NOMO-1 (cell line): ENCODE measurements around the gene CORO2B.

Experiments used
- DNase-seq, 2 experiments: peaks; one replicate each; lab custom pipeline; 2025; ENCODE audit not compliant: unreplicated experiment in 2 of 2; lab: John Stamatoyannopoulos, UW

Gene CORO2B

GRCh38 chr15:68572309-68572708 lies 6.5 kb upstream of the CORO2B start:
- DNase-seq, result no peak

DNA sequence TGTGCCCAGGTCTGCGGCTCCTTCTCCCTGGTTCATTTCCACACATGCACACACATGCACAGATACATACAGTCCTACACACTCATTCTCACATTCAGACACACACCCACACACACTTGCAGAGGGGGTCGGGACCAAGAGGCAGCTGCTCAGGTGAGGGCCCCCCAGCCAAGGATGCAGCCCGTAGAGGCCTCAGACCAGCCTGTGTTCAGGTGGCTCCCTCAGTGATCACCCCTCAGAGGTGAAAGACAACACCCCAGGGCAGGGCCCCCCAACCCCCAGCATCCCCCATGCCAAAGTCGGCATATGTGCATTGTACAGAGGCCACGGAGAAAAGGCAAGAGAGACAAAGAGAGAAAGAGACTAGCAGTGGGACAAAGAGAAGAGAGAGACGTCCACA lies 5.9 kb upstream of the CORO2B start:
- no peak for DNase-seq

DNA sequence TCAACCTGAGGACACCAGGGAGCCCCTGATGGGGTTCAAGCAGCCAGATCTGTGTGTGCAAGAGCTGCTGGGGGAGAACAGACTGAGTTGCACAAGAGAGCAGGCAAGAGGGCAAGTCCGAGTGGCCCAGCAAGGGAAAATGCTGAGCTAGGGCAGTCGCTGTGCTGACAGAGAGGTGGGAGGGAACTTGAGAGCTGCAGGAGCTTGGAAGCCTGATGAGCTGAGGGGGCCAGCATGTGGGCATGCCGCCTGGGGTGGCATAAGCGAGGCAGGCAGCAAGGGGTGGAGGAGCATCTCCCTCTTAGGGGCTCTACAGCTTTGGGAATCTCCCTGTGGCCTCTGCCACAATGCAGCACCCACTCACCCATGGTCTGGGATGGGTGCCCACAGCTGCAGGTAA lies 4.7 kb upstream of the CORO2B start:
- no peak for DNase-seq

DNA sequence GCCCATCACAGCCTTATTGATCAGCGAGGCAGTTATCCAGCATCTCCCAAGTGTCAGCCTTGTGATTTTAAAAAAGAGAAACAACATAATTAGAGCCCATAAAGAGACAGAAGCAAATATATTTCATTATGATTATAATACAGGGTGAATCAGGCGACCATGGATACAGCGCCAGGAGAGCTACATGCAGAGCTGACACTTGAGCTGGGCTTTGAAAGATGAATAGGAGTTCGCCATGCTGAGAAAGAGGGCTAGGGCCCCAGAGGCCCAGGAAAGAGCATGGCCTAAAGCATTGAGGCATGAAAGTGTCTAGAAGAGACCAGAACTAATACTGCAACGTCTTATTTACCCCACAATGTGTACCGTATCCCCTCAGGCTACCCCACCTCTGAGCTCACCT lies 4.2 kb upstream of the CORO2B start:
- no peak for DNase-seq

DNA sequence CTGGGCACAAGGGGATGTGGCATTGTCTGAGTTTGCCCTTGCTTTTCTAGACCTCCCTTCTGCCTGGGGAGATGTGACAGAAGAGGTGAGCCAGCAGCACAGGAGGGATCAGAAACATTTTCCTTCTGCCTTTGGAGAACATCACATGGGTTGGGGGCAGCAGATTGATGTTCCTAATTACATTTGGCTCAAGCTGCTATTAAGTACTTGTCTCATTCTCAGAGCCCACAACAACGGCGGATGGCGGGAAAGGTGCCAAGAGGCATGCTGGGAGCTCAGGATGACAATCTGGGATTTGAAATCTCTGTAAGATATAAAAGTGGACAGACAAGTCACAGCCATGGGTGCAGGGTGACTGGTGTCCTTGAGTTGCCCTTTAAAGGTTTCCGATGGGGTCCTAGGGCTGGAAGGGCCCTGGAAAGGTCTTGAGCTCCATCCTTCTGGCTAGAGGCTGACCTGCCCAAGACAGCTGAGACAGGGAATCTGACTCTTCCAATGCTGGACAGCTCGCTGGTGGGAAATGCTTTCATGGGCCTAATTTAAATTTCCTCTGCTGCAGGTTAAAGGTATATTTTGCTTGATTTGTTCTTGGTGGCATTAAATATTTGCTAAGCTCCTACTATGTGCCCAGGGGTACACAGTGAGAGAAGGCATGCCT lies 2.4 kb upstream of the CORO2B start:
- no peak for DNase-seq

DNA sequence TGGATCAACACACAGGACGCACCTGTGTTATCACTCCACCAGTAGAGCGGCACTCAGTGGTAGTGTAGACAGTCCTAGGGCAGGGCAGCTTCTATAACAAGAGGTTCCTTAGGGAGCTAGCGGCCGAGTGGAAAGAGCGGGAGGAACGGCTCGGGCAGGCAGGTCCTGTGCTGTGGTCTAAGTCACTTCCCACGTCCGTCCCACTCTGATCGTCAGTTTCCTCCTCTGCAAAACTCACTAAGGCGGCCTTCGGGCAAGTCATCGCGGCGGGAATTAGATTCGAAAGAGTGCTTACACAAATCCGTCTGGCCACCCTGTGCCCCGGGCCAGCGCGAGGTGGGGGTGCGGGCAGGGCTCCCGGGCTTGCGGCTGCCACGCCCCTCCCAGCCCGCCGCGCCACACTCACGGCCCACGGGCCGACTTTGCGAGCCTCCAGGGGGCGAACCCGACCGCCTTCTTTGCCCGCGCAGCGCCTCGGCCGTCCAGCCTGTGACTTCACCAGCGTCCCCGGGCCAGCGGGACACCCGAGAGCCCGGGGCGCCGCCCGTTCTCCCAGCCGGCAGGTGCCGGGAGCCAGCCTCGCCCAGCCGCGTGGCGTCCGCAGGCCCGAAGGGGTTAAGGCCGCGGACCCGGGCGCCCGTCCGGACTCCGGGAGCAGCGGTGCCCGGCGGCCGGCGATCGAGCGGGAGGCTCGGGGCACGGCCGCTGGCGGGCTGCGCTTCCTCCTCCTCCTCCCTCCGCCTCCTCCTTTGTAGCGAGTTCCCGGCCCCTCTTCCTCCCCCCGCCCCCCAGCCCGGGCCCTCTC lies 416 bp upstream of the CORO2B start:
- peak; percentile 55 to 64 for DNase-seq

DNA sequence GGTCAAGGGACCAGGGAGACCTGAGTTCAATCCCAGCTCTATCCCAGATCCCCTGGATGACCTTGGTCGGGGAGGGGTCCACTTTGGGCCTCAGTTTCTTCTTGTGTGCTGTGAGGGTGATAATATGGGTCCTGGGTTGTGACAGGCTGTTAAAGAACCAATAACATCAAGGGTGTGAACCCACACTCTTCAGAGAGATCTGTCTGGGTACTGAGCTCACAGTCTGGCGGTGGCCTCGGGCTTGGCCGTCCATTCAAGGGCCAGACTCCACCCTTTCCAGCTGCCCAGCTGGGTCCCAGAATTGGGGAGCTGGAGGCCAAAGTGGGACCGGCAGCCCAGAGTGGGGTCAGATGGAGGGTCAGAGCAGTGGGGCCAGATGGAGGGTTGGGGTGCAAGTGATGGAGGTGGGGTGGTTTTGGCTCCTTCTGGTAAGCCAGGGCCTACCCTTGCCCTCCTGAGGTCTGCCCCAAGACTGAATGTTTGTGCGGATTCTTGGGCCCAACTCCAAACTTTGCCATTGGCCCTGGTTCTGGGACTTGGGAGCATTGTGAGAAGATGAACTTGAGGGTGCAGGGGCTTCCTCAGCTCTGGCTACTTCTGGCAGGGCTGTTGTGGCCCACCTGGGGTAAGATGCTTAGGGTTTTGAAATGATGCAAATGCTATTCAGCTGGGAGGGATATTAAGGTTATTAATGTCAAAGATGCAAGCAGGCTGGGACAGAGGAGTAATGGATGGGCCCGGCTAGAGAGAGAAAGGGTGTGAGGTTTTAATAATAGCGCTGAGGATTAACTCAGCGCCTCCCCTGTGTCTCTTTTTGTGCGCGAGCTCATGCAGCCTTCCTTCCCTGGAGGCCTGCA lies 1.5 kb downstream of the CORO2B start:
- DNase-seq, result no peak

- DNase-seq, result no peak
Observed at GRCh38 chr15:68580883-68581155, 2.0 kb downstream of the CORO2B start.

GRCh38 chr15:68581725-68582124 lies 2.9 kb downstream of the CORO2B start:
- no peak for DNase-seq

DNA sequence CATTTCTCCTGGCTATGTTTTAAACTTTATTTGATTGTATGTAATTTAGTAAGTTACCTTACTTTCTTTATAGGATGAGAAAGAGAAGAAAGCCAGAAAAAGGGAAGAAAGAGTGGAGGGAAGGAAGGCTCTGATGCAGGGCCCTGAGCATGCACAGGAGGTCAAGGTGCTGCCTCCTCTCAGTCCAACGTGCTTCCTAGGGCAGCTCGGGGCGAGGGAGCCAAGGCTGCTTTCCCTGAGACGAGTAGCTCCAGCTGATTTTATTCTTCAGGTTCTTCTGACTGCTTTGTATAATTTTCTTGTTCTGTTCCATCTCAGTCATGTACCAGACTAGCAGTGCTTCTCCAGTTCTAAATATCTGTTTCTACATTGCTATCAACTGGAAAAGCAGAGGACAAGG lies 3.4 kb downstream of the CORO2B start:
- no peak for DNase-seq

DNA sequence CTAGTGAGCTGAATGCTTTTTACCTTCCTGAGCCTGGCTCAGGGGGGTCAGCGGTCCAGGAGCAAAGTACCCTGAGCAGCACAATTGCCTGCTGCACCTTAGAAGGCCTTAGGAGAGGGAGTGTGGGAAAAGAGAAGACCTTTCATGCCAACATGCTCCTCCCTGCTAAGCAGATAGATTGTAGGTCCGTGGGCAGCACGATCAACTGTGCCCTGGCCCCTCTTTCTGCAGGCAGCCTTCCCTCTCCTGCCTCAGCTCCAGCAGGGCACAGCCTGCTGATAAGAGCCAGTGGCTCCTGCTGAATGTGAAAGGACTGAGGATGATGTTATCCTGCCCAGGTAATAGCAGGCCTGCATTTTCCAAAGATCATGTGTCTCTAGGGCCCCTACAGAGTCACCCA lies 4.1 kb downstream of the CORO2B start:
- DNase-seq, result no peak

GRCh38 chr15:68583321-68583720 lies 4.5 kb downstream of the CORO2B start:
- DNase-seq, result no peak

DNA sequence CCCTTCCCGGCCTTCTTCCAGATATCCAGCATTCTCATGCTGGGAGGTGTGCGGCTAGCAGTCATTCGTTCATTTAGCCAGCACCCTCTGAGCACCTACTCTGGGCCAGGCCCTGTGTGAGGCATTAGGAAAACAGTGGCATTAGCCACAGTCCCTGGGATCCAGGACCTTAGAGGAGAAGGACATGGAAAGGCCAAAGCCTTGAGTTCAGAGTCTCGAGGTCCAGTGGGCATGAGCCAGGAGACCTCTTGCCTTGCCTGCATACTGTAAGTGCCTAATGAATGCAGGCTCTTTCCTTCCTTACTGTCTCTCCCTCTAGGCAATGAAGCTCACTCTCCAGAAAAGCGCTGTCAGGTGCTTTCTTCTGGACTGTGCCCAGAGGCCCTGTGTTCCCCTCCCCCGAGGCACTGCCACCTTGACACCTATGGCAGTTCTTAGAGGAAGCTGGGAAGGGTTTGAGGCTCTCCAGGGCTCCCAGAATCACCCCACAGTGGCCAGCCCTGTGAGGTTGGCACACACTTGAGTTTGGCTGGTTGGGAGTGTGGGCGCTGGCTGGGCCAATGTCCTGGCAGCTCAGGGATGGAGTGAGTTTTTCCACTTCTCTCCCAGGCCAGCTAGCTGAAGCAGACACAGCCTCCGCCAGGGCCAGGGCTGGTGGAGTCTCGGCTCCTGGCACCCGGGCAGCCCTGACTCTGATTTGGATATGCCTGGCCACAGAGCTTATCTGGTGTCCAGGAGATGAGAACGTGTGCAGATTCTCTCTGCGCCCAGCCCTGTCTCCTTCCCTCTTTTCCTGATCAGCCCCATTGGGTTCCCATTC lies 5.4 kb downstream of the CORO2B start:
- DNase-seq, result no peak

DNA sequence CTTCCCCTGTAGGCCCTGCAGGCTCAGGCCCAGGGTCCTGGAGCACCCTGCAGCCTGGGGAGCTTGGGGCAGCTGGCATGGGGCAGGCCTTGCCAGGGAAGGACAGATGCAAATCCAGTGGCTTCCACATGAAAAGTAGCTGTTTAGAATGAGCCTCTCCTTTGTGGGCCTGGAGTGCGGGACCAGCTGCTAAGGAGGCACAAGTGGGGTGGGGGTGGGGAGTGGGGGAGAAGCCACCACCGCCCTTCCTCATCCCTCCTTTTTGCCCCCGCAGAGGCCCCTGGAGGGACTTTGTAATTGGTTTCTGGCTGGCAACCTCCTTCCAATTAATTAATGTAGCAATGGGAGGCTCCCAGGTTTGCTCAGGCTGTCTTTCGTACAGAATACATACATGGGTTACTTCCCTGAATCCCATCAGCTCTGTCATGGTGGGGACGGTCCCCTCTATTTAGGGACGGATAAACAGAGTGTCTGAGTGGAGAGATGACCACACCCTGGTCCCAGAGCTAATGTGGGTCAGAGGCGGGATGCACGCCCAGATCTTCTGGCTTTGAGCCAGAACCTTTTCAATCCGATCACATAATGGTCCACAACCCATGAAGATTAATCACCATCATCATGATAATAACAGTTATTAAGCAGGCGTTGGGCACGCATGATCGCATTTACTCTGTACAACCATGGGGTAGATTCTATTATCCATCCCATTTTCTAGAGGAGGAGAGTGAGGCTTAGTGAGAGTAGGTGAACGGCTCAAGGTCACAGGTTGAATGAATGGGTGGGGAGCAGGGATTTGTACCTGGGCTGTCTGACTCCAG lies 6.2 kb downstream of the CORO2B start:
- no peak for DNase-seq

GRCh38 chr15:68585574-68586273 lies 6.9 kb downstream of the CORO2B start:
- DNase-seq, result no peak

DNA sequence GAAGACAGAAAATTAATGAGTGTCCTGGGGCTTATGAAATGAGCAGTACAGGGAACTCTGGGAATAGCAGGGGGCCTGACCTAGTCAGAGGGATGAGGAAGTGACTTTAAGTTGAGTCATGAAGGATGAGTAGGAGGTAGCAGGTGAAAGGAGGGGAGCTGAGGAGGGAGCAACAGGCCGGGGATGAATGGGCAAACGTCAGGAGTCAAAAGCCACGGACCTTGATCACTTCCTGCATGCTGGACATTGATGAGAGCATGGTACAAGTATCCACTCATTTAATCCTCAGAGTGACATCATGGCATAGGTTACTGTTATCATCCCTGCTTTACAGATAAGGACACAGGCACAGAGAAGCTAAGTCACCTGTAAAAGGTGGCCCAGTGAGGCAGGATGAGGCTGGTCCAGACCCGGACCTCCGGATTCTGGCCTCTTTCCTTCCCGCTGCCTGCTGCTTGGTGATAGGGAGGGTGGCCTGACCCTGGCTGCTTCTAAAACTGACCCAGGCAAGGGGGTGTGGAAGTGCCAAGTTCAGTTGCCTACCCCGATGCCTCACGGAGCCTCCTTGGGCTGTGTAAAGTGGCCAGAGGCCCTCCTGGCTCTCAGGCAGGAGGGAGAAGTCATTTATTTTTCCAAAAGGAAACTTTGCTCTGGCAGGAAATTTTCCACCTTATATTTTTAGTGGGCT lies 7.6 kb downstream of the CORO2B start:
- DNase-seq, result no peak

GRCh38 chr15:68587769-68588385 lies 9.1 kb downstream of the CORO2B start:
- DNase-seq, result no peak

DNA sequence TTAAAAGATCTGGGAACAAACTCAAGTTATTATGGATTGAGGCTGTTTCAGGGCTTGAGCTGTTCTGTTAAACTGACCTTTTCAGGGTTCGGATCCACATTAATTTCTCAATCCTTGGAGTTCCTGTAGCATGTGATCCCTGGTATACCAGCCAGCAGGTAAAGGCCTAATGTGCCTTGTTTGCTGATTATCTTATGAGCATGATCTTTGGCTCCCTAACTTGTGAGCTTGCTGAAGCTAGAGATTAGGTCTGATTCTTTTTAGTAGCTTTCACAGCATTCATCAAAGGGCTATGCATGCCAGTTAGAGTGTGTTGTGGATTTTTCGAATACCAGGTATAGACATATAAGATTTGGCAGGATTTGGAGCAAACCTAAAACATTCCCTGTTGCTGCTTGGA lies 10.3 kb downstream of the CORO2B start:
- no peak for DNase-seq
